Endothelial cell of umbilical vein (primary cell): ENCODE results near the gene PCSK6. TPM values are rescaled to one million over a fixed set of nuclear protein-coding genes. Genes with fewer than 3 reads are reported as not detected.

Experiments
- BruUV-seq: library from RNA; stranded (reverse); fragments of 400-500 nt; replicated peaks from 2 replicates; lab custom pipeline; 2021; lab: Mats Ljungman, UMichigan
- CTCF ChIA-PET: fragments of 300-600, 350-600 bp; sonication (Branson Sonifier 250); formaldehyde crosslinking; loops from one replicate; lab custom pipeline; 2021; ENCODE audit warnings: antibody characterized with exemption, inconsistent platforms; lab: Charles Lee
- POLR2A ChIA-PET: fragments of 300-600, 350-600 bp; sonication (Branson Sonifier 250); formaldehyde crosslinking; loops from one replicate; lab custom pipeline; 2021; ENCODE audit warnings: antibody characterized with exemption, inconsistent platforms; lab: Charles Lee
- DNase-seq: peaks from one replicate; pipeline ENCODE4 v3.0.0-alpha.2; 2011; ENCODE audit warnings: low read depth, low spot score
- FAIRE-seq: peaks from 2 replicates; lab custom pipeline; 2011; peaks lifted over from hg19 to GRCh38; lab: Jason Lieb, UNC
- H2AFZ ChIP-seq: 2 replicates; pipeline ENCODE4 v1.6.0; 2012; ENCODE audit warnings: low read depth, low read length, control low read depth, inconsistent platforms
- H3K27ac ChIP-seq: 2 replicates; pipeline ENCODE4 v1.5.1; 2011; ENCODE audit warnings: low read depth, mild to moderate bottlenecking, control low read depth, low read length, moderate library complexity; ENCODE audit not compliant: insufficient read depth
- H3K27me3 ChIP-seq, 2 experiments: 2 replicates each; pipeline versions ENCODE4 v1.6.0 to v1.6.1; 2011; ENCODE audit warnings: low read length in 2 of 2, mixed read lengths in 1 of 2; ENCODE audit not compliant: control insufficient read depth in 2 of 2, insufficient read depth in 2 of 2
- H3K36me3 ChIP-seq, 2 experiments: 2 replicates in 1 of 2; 3 replicates in 1 of 2; pipeline ENCODE4 v1.5.1; 2011; ENCODE audit warnings: low read length in 2 of 2, mild to moderate bottlenecking in 1 of 2, moderate library complexity in 1 of 2; ENCODE audit not compliant: control insufficient read depth in 2 of 2, insufficient read depth in 2 of 2; ENCODE audit errors: extremely low read depth in 1 of 2
- H3K4me1 ChIP-seq: 3 replicates; pipeline ENCODE4 v1.5.1; 2011; ENCODE audit warnings: mild to moderate bottlenecking, low read length; ENCODE audit not compliant: control insufficient read depth, insufficient read depth; ENCODE audit errors: extremely low read depth
- H3K4me2 ChIP-seq: 2 replicates; pipeline ENCODE4 v1.6.1; 2011; ENCODE audit warnings: low read length, control low read depth, mixed read lengths; ENCODE audit not compliant: insufficient read depth
- H3K4me3 ChIP-seq, 3 experiments: fragments of 200-600 bp in 1 of 3; sonication (generic), shearing (Covaris generic) in 1 of 3; replicated peaks in 1 of 3; 2 replicates each; pipeline ENCODE4 v1.5.1; 2011 to 2016; ENCODE audit warnings: control low read depth in 3 of 3, low read length in 3 of 3, mild to moderate bottlenecking in 2 of 3, inconsistent platforms in 1 of 3, low read depth in 1 of 3, moderate library complexity in 1 of 3; ENCODE audit not compliant: insufficient read depth in 1 of 3
- H3K79me2 ChIP-seq: 2 replicates; pipeline ENCODE4 v1.6.0; 2012; ENCODE audit warnings: low read length, inconsistent platforms; ENCODE audit not compliant: control insufficient read depth, insufficient read depth
- H3K9ac ChIP-seq: replicated peaks from 2 replicates; pipeline ENCODE3; 2011; ENCODE audit warnings: low read length, control low read depth; ENCODE audit not compliant: insufficient read depth; ENCODE audit errors: extremely low read depth
- H3K9me1 ChIP-seq: replicated peaks from 3 replicates; pipeline ENCODE4 v1.6.0; 2011; ENCODE audit warnings: mild to moderate bottlenecking, low read length; ENCODE audit not compliant: control insufficient read depth, insufficient read depth; ENCODE audit errors: extremely low read depth
- H3K9me3 ChIP-seq: replicated peaks from 2 replicates; pipeline ENCODE4 v1.5.1; 2012; ENCODE audit warnings: low read length, inconsistent platforms; ENCODE audit not compliant: control insufficient read depth, insufficient read depth
- H4K20me1 ChIP-seq: replicated peaks from 2 replicates; pipeline ENCODE3; 2011; ENCODE audit warnings: mild to moderate bottlenecking, low read length; ENCODE audit not compliant: control insufficient read depth, insufficient read depth; ENCODE audit errors: extremely low read depth
- EZH2 ChIP-seq: IDR thresholded peaks from 2 replicates; pipeline ENCODE4 v1.6.1; 2012; ENCODE audit warnings: borderline replicate concordance, low read depth, mild to moderate bottlenecking, moderate library complexity, low read length, inconsistent platforms; ENCODE audit not compliant: severe bottlenecking
- FOS ChIP-seq: IDR thresholded peaks from 2 replicates; pipeline ENCODE4 v1.6.1; 2011; ENCODE audit warnings: mild to moderate bottlenecking, low read length, moderate library complexity, borderline replicate concordance; ENCODE audit not compliant: insufficient read depth
- GATA2 ChIP-seq: IDR thresholded peaks from 2 replicates; pipeline ENCODE4 v1.7.0; 2011; ENCODE audit warnings: low read depth, mild to moderate bottlenecking, moderate library complexity, mixed read lengths, low read length; ENCODE audit not compliant: insufficient read length, insufficient read depth
- JUN ChIP-seq: IDR thresholded peaks from 2 replicates; pipeline ENCODE4 v1.6.1; 2011; ENCODE audit warnings: borderline replicate concordance, low read depth; ENCODE audit not compliant: insufficient read length, insufficient read depth
- MAX ChIP-seq: IDR thresholded peaks from 2 replicates; pipeline ENCODE4 v1.6.1; 2011; ENCODE audit not compliant: insufficient read depth, insufficient read length
- MYC ChIP-seq: IDR thresholded peaks from one replicate; pipeline ENCODE4 v1.6.1; 2011; ENCODE audit warnings: mild to moderate bottlenecking, low read depth, low read length
- POLR2A ChIP-seq: IDR thresholded peaks from 2 replicates; pipeline ENCODE4 v1.6.1; 2012; ENCODE audit warnings: low read depth, mild to moderate bottlenecking, control low read depth, low read length
- POLR2AphosphoS5 ChIP-seq: IDR thresholded peaks from 2 replicates; pipeline ENCODE4 v1.6.1; 2012; ENCODE audit warnings: low read depth, mild to moderate bottlenecking, control low read depth, low read length, moderate library complexity; ENCODE audit not compliant: insufficient read depth
- dilution Hi-C: fragments of 300-500 bp; cut with MboI; formaldehyde crosslinking; loops from one replicate; pipeline ENCODE4 v1.15.0; 2019; ENCODE audit warnings: low sequenced_read_pairs; ENCODE audit not compliant: extremely low pct_ligation_motif_present
- intact Hi-C: fragments of 100-400 bp; cut with micrococcal nuclease; formaldehyde crosslinking; loops from one replicate; pipeline ENCODE4 v1.10.0; 2022
- polyA plus RNA-seq, 4 experiments: library from polyadenylated mRNA; depleted of rRNA in 3 of 4; stranded (reverse) in 3 of 4; unstranded in 1 of 4; fragments of >200 nt; gene quantifications; 2 replicates each; pipeline versions ENCODE4 v1.2.1 to v1.2.3, GENCODE V29; 2011 to 2012; ENCODE audit warnings: missing spikeins in 1 of 4
- total RNA-seq: library from RNA; stranded (reverse); gene quantifications from 2 replicates; pipeline ENCODE4 v1.2.3, GENCODE V29; 2021
- TF ChIP-seq, protein P1 (sequence below), 2 donors: IDR thresholded peaks; 1 replicate in 1 of 2; 2 replicates in 1 of 2; pipeline ENCODE4 v1.5.1; 2011; ENCODE audit warnings: low read length in 2 of 2, mild to moderate bottlenecking in 2 of 2, moderate library complexity in 2 of 2, control low read depth in 1 of 2, inconsistent platforms in 1 of 2, low read depth in 1 of 2; ENCODE audit not compliant: insufficient read depth in 1 of 2; ENCODE audit errors: extremely low read depth in 1 of 2

PCSK6 gene
- total and polyA plus RNA-seq, 2 donors (not counting 3 experiments of a cell fraction or from before 2014, with no cell fraction given) = 0.18 to 0.69 TPM

GRCh38 chr15:101401286-101401685, 88.2 kb downstream of the PCSK6 start:
- Histone ChIP-seq H3K4me2 (no peak overlapping the region), H3K9me3 (no peaks in the 10 kb centered on the region)
- POLR2A ChIA-PET = no interaction called here

More at GRCh38 chr15:101401286-101401685, 88.2 kb downstream of the PCSK6 start:
- no TSS peak for BruUV-seq
- Histone ChIP-seq H2AFZ (no peak overlapping the region), H3K4me1 (no peaks in the 10 kb centered on the region), H4K20me1 (no peaks in the 10 kb centered on the region), H3K79me2 (no peaks in the 10 kb centered on the region), H3K9ac (no peak overlapping the region), H3K27ac (no peak overlapping the region), H3K9me1 (no peaks in the 10 kb centered on the region), H3K27me3 (no peaks in the 10 kb centered on the region), H3K36me3 (no peaks in the 10 kb centered on the region), H3K4me3 (no peak overlapping the region)
- CTCF ChIA-PET = no interaction called here
- DNase-seq (no peak), FAIRE-seq (no peak)
- TF ChIP-seq MYC (no peak), MAX (no peak), FOS (no peak), GATA2 (no peak), POLR2A (no peak), EZH2 (no peak), POLR2AphosphoS5 (no peak), JUN (no peak)
- TF ChIP-seq, protein P1, sequence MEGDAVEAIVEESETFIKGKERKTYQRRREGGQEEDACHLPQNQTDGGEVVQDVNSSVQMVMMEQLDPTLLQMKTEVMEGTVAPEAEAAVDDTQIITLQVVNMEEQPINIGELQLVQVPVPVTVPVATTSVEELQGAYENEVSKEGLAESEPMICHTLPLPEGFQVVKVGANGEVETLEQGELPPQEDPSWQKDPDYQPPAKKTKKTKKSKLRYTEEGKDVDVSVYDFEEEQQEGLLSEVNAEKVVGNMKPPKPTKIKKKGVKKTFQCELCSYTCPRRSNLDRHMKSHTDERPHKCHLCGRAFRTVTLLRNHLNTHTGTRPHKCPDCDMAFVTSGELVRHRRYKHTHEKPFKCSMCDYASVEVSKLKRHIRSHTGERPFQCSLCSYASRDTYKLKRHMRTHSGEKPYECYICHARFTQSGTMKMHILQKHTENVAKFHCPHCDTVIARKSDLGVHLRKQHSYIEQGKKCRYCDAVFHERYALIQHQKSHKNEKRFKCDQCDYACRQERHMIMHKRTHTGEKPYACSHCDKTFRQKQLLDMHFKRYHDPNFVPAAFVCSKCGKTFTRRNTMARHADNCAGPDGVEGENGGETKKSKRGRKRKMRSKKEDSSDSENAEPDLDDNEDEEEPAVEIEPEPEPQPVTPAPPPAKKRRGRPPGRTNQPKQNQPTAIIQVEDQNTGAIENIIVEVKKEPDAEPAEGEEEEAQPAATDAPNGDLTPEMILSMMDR (IDR thresholded peaks at IDR 0.05; ENCODE audit: extremely low read depth in 1 of 2, insufficient read depth in 1 of 2, low read depth in 1 of 2, low read length in 2 of 2) = no peak
- dilution Hi-C loops (no loop called here), intact Hi-C loops (no loop called here)
